Measurements from ENCODE around the gene PTPN18.
"Not testable (repeated sequence)": the region's sequence is repeated elsewhere in the genome, so short reads cannot be mapped to it uniquely, and the experiment has no call there.

The PTPN18 gene

GRCh38 chr2:130355578-130356431 is at the start of gene PTPN18:
Gene PTPN18 (plus strand): TSS chr2:130356056. CDS start chr2:130356108, 52 bp downstream.
- DNase-seq, result peak; percentile 82

GRCh38 chr2:130307850-130308249 is 48.0 kb upstream of the PTPN18 start:
- no peak for DNase-seq

GRCh38 chr2:130310881-130311280 is 45.0 kb upstream of the PTPN18 start:
- DNase-seq, result no peak

- no peak for DNase-seq
Observed at GRCh38 chr2:130313812-130314334, 42.0 kb upstream of the PTPN18 start.

- no peak for DNase-seq
Observed at GRCh38 chr2:130314377-130314776, 41.5 kb upstream of the PTPN18 start.

GRCh38 chr2:130316596-130316995 is 39.3 kb upstream of the PTPN18 start:
- DNase-seq, result no peak

GRCh38 chr2:130318906-130319305 is 37.0 kb upstream of the PTPN18 start:
- no peak for DNase-seq

GRCh38 chr2:130319536-130319935 is 36.3 kb upstream of the PTPN18 start:
- no peak for DNase-seq

GRCh38 chr2:130327703-130328527 is 27.9 kb upstream of the PTPN18 start:
- DNase-seq, result peak; percentile 16

GRCh38 chr2:130328710-130329109 is 27.1 kb upstream of the PTPN18 start:
- no peak for DNase-seq

- DNase-seq, result peak; percentile 72
Observed at GRCh38 chr2:130332271-130333073, 23.4 kb upstream of the PTPN18 start.

- not testable (repeated sequence) for DNase-seq
Observed at GRCh38 chr2:130333253-130333652, 22.6 kb upstream of the PTPN18 start.

- DNase-seq, result no peak
Observed at GRCh38 chr2:130334026-130334425, 21.8 kb upstream of the PTPN18 start.

GRCh38 chr2:130335226-130335625 is 20.6 kb upstream of the PTPN18 start:
- DNase-seq, result no peak

- no peak for DNase-seq
Observed at GRCh38 chr2:130336150-130336876, 19.5 kb upstream of the PTPN18 start.

GRCh38 chr2:130336877-130337734 is 18.8 kb upstream of the PTPN18 start:
- DNase-seq, result peak; percentile 78

GRCh38 chr2:130337735-130338325 is 18.0 kb upstream of the PTPN18 start:
- no peak for DNase-seq

- DNase-seq, result no peak
Observed at GRCh38 chr2:130338793-130339345, 17.0 kb upstream of the PTPN18 start.

- DNase-seq, result no peak
Observed at GRCh38 chr2:130339885-130340745, 15.7 kb upstream of the PTPN18 start.

Measured in RPMI8226 (cell line).